Measurements from ENCODE around the gene GTPBP6.

DNA sequence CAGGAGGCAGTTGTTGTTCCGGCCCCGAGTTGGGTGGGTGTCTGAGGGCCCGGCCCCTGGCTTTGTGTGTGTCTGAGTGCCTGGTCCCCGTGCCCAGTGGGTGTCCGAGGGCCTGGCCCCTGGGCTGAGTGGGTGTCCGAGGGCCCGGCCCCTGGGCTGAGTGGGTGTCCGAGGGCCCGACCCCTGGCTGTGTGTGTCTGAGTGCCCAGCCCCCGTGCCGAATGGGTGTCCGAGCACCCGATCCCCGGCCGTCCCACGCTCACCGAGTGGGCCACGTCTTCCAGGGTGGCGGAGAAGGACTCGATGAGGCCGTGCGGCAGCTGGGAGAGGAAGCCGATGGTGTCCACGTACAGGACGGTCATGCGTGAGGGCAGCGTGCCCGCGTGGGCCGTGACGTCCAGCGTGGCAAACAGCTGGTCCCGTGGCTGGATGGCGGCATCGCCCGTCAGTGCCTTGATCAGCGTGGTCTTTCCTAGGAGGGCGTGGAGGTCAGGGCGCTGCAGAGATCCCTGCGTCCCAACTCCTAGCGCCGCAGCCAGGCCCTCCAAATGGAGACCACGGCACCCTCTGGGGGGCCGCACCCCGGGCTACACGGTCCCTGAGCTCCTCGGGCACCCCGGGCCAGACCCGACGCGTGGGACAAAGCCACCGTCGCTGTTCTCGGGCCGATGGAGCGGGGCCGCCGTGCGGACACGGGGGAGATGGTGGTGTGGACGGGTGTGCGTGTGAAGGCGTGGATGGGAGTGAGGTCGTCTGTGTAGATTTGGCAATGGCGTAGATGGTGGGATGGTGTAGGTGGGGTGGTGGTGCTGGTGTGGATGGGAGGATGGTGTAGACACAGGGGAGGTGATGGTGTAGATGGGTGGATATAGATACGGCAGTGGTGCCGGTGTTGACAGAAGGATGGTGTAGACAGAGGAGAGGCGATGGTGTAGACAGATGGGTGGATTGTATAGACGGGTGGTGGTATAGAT lies 7.2 kb downstream of the GTPBP6 start:
- TF ChIP-seq POLR2AphosphoS5 (IDR thresholded peaks at IDR 0.05; ENCODE audit: low read depth, low read length): no peak
- no peak for TF ChIP-seq NRF1 (IDR thresholded peaks at IDR 0.05; ENCODE audit: low read depth, low read length)
- TF ChIP-seq, protein P1, sequence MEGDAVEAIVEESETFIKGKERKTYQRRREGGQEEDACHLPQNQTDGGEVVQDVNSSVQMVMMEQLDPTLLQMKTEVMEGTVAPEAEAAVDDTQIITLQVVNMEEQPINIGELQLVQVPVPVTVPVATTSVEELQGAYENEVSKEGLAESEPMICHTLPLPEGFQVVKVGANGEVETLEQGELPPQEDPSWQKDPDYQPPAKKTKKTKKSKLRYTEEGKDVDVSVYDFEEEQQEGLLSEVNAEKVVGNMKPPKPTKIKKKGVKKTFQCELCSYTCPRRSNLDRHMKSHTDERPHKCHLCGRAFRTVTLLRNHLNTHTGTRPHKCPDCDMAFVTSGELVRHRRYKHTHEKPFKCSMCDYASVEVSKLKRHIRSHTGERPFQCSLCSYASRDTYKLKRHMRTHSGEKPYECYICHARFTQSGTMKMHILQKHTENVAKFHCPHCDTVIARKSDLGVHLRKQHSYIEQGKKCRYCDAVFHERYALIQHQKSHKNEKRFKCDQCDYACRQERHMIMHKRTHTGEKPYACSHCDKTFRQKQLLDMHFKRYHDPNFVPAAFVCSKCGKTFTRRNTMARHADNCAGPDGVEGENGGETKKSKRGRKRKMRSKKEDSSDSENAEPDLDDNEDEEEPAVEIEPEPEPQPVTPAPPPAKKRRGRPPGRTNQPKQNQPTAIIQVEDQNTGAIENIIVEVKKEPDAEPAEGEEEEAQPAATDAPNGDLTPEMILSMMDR (IDR thresholded peaks at IDR 0.05): no peak
- TF ChIP-seq, protein P2, sequence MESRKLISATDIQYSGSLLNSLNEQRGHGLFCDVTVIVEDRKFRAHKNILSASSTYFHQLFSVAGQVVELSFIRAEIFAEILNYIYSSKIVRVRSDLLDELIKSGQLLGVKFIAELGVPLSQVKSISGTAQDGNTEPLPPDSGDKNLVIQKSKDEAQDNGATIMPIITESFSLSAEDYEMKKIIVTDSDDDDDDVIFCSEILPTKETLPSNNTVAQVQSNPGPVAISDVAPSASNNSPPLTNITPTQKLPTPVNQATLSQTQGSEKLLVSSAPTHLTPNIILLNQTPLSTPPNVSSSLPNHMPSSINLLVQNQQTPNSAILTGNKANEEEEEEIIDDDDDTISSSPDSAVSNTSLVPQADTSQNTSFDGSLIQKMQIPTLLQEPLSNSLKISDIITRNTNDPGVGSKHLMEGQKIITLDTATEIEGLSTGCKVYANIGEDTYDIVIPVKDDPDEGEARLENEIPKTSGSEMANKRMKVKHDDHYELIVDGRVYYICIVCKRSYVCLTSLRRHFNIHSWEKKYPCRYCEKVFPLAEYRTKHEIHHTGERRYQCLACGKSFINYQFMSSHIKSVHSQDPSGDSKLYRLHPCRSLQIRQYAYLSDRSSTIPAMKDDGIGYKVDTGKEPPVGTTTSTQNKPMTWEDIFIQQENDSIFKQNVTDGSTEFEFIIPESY (IDR thresholded peaks at IDR 0.05; ENCODE audit: borderline replicate concordance, low read depth): no peak
- TF ChIP-seq MXI1 (IDR thresholded peaks at IDR 0.05; ENCODE audit: low read depth, low read length): no peak
- TF ChIP-seq, protein P3, sequence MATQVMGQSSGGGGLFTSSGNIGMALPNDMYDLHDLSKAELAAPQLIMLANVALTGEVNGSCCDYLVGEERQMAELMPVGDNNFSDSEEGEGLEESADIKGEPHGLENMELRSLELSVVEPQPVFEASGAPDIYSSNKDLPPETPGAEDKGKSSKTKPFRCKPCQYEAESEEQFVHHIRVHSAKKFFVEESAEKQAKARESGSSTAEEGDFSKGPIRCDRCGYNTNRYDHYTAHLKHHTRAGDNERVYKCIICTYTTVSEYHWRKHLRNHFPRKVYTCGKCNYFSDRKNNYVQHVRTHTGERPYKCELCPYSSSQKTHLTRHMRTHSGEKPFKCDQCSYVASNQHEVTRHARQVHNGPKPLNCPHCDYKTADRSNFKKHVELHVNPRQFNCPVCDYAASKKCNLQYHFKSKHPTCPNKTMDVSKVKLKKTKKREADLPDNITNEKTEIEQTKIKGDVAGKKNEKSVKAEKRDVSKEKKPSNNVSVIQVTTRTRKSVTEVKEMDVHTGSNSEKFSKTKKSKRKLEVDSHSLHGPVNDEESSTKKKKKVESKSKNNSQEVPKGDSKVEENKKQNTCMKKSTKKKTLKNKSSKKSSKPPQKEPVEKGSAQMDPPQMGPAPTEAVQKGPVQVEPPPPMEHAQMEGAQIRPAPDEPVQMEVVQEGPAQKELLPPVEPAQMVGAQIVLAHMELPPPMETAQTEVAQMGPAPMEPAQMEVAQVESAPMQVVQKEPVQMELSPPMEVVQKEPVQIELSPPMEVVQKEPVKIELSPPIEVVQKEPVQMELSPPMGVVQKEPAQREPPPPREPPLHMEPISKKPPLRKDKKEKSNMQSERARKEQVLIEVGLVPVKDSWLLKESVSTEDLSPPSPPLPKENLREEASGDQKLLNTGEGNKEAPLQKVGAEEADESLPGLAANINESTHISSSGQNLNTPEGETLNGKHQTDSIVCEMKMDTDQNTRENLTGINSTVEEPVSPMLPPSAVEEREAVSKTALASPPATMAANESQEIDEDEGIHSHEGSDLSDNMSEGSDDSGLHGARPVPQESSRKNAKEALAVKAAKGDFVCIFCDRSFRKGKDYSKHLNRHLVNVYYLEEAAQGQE (IDR thresholded peaks at IDR 0.05; ENCODE audit: low read depth, low read length): no peak
- no peak for TF ChIP-seq TAF1 (IDR thresholded peaks at IDR 0.05; ENCODE audit: borderline replicate concordance, low read depth, low read length)
- no peak for TF ChIP-seq GABPA (IDR thresholded peaks at IDR 0.05; ENCODE audit: low read depth)
- no peak for TF ChIP-seq SMC3 (IDR thresholded peaks at IDR 0.05; ENCODE audit: low read depth, low read length)
- TF ChIP-seq SIN3A (IDR thresholded peaks at IDR 0.05; ENCODE audit: borderline replicate concordance, low read depth, low read length): no peak
- TF ChIP-seq, protein P4, sequence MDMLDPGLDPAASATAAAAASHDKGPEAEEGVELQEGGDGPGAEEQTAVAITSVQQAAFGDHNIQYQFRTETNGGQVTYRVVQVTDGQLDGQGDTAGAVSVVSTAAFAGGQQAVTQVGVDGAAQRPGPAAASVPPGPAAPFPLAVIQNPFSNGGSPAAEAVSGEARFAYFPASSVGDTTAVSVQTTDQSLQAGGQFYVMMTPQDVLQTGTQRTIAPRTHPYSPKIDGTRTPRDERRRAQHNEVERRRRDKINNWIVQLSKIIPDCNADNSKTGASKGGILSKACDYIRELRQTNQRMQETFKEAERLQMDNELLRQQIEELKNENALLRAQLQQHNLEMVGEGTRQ (IDR thresholded peaks at IDR 0.05; ENCODE audit: borderline replicate concordance, low read depth, low read length): no peak
- TF ChIP-seq RXRA (IDR thresholded peaks at IDR 0.05; ENCODE audit: borderline replicate concordance, low read depth): no peak
